Esophagus squamous epithelium (tissue), 5 donors: ENCODE measurements around the gene LRP8. TPM values are rescaled to one million over a fixed set of nuclear protein-coding genes. Genes with fewer than 3 reads are reported as not detected.

Experiments
- DNase-seq: peaks from one replicate; lab custom pipeline; 2025; lab: John Stamatoyannopoulos, UW
- H3K27ac ChIP-seq, 4 donors: fragments of 200-600 bp; sonication (generic); one replicate each; pipeline ENCODE4 v1.5.1; 2016 to 2019; ENCODE audit warnings: mild to moderate bottlenecking in 1 of 4
- H3K27me3 ChIP-seq, 4 donors: fragments of 200-600 bp; sonication (generic); 1 replicate in 3 of 4; 2 replicates in 1 of 4; pipeline versions ENCODE4 v1.5.1 to v1.6.0; 2017 to 2021; ENCODE audit warnings: antibody characterized with exemption in 1 of 4
- H3K36me3 ChIP-seq, 3 donors: fragments of 200-600 bp; sonication (generic); one replicate each; pipeline ENCODE4 v1.5.1; 2016 to 2019
- H3K4me1 ChIP-seq, 3 donors: fragments of 200-600 bp; sonication (generic); one replicate each; pipeline ENCODE4 v1.5.1; 2017 to 2019
- H3K4me3 ChIP-seq, 4 donors: fragments of 200-600 bp; sonication (generic); 1 replicate in 3 of 4; 2 replicates in 1 of 4; pipeline ENCODE4 v1.5.1; 2016 to 2019; ENCODE audit warnings: mild to moderate bottlenecking in 2 of 4, moderate library complexity in 1 of 4
- H3K9me3 ChIP-seq, 3 donors: fragments of 200-600 bp; sonication (generic); one replicate each; pipeline ENCODE4 v1.5.1; 2016 to 2019
- CTCF ChIP-seq, 6 experiments: fragments of 450-650 bp in 4 of 6; fragments of 200-600 bp in 2 of 6; sonication (generic) in 2 of 6; IDR thresholded peaks; one replicate each; pipeline ENCODE4 v1.5.1; 2016 to 2019; ENCODE audit warnings: antibody characterized with exemption in 6 of 6, mild to moderate bottlenecking in 4 of 6, moderate library complexity in 4 of 6
- POLR2A ChIP-seq, 4 donors: fragments of 450-650 bp; IDR thresholded peaks; one replicate each; pipeline ENCODE4 v1.6.1; 2017; ENCODE audit warnings: antibody characterized with exemption in 4 of 4, mild to moderate bottlenecking in 4 of 4, moderate library complexity in 3 of 4
- WGBS, 2 donors: methylation state at CpG; one replicate each; pipeline ENCODE4 v1.1.5; 2018; 5-methylcytosine and 5-hydroxymethylcytosine counted together
- intact Hi-C: fragments of 100-400 bp; cut with DNase I; formaldehyde crosslinking; loops from one replicate; pipeline ENCODE4 v1.15.0; 2022
- total RNA-seq, 4 donors: library from RNA; depleted of rRNA; stranded (reverse); fragments of >200 nt; gene quantifications; one replicate each; pipeline ENCODE4 v1.1.0, GENCODE V29; 2016
- donor health status: DM: yes; HTN: yes; CAD: no.

The LRP8 gene
- total RNA-seq, 4 donors from 2014 or later = 15.3 to 39.6 (median 18.8) TPM

- no peak overlapping the region for H3K4me3 ChIP-seq
- H3K36me3 ChIP-seq = no peaks in the 10 kb centered on the region
- TF ChIP-seq CTCF (IDR thresholded peaks at IDR 0.05) = no peak
- no peak for TF ChIP-seq POLR2A (IDR thresholded peaks at IDR 0.05)
- intact Hi-C loops = no loop called here
- H3K9me3 ChIP-seq = no peaks in the 10 kb centered on the region
- no peak for DNase-seq
- H3K27ac ChIP-seq = no peak overlapping the region
- H3K27me3 ChIP-seq = peaks cover 0 to 17% (median 0%) of the 10 kb centered on the region in 4 donors
- WGBS, 2 donors = 89 to 91% methylated on average over 10 to 11 of the region's 12 CpGs
- peaks cover 0 to 4% (median 0%) of the 10 kb centered on the region in 3 donors for H3K4me1 ChIP-seq
Measured at GRCh38 chr1:53366901-53367502, 39.1 kb upstream of the LRP8 start.

- intact Hi-C loops = no loop called here
- TF ChIP-seq POLR2A (IDR thresholded peaks at IDR 0.05) = no peak
- no peak for TF ChIP-seq CTCF (IDR thresholded peaks at IDR 0.05)
- H3K27me3 ChIP-seq = peaks cover 0 to 9% (median 0%) of the 10 kb centered on the region in 4 donors
- H3K36me3 ChIP-seq = no peaks in the 10 kb centered on the region
- no peak overlapping the region for H3K4me3 ChIP-seq
- no peak overlapping the region for H3K27ac ChIP-seq
- peaks cover 0 to 4% (median 0%) of the 10 kb centered on the region in 3 donors for H3K4me1 ChIP-seq
- no peaks in the 10 kb centered on the region for H3K9me3 ChIP-seq
- whole genome bisulfite sequencing, 2 donors = 70 to 78% methylated on average over 10 to 11 of the region's 12 CpGs
- no peak for DNase-seq
Measured at GRCh38 chr1:53365437-53366063, 37.7 kb upstream of the LRP8 start.

GRCh38 chr1:53362851-53363642 is 35.2 kb upstream of the LRP8 start:
- TF ChIP-seq CTCF (IDR thresholded peaks at IDR 0.05) (no peak), POLR2A (IDR thresholded peaks at IDR 0.05) (no peak)
- H3K9me3 ChIP-seq = peaks cover 0 to 5% (median 0%) of the 10 kb centered on the region in 3 donors
- H3K27ac ChIP-seq = no peak overlapping the region
- H3K4me3 ChIP-seq = no peak overlapping the region
- peaks cover 0 to 6% (median 0%) of the 10 kb centered on the region in 4 donors for H3K27me3 ChIP-seq
- WGBS, 2 donors = 77 to 79% methylated on average over 5 to 6 of the region's 9 CpGs
- H3K4me1 ChIP-seq = no peaks in the 10 kb centered on the region
- DNase-seq = no peak
- intact Hi-C loops = no loop called here
- H3K36me3 ChIP-seq = no peaks in the 10 kb centered on the region

- WGBS, 2 donors = 65 to 68% methylated on average over 2 of the region's 2 CpGs
- peaks cover 0 to 12% (median 5%) of the 10 kb centered on the region in 3 donors for H3K9me3 ChIP-seq
- H3K27ac ChIP-seq = no peak overlapping the region
- intact Hi-C loops = no loop called here
- no peaks in the 10 kb centered on the region for H3K4me1 ChIP-seq
- H3K4me3 ChIP-seq = no peak overlapping the region
- H3K36me3 ChIP-seq = no peaks in the 10 kb centered on the region
- no peak for TF ChIP-seq CTCF (IDR thresholded peaks at IDR 0.05)
- no peak for TF ChIP-seq POLR2A (IDR thresholded peaks at IDR 0.05)
- peaks cover 0 to 4% (median 0%) of the 10 kb centered on the region in 4 donors for H3K27me3 ChIP-seq
- no peak for DNase-seq
Measured at GRCh38 chr1:53362270-53362669, 34.4 kb upstream of the LRP8 start.
